ENCODE results near the gene ALDH18A1.

DNA sequence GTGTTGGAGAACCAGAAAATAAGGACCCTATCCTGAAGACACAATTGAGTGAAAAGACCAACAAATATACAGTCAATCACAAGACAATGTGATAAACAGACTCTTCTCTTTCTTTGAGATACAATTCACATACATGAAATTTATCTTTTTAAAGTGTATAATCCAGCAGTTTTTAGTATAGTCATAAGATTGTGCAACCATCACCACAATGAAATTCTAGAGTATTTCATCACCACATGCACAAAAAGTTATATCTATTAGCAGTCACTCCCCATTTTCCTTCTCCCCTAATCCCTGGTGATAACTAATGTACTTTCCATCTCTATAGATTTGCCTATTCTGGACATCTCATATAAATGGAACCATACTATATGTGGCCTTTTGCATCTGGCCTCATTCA, 87.1 kb downstream of the ALDH18A1 start:
- no peak for TF ChIP-seq POLR2AphosphoS5 (IDR thresholded peaks at IDR 0.05)
- TF ChIP-seq, protein P1, sequence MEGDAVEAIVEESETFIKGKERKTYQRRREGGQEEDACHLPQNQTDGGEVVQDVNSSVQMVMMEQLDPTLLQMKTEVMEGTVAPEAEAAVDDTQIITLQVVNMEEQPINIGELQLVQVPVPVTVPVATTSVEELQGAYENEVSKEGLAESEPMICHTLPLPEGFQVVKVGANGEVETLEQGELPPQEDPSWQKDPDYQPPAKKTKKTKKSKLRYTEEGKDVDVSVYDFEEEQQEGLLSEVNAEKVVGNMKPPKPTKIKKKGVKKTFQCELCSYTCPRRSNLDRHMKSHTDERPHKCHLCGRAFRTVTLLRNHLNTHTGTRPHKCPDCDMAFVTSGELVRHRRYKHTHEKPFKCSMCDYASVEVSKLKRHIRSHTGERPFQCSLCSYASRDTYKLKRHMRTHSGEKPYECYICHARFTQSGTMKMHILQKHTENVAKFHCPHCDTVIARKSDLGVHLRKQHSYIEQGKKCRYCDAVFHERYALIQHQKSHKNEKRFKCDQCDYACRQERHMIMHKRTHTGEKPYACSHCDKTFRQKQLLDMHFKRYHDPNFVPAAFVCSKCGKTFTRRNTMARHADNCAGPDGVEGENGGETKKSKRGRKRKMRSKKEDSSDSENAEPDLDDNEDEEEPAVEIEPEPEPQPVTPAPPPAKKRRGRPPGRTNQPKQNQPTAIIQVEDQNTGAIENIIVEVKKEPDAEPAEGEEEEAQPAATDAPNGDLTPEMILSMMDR (IDR thresholded peaks at IDR 0.05; ENCODE audit: poor library complexity, severe bottlenecking): no peak
- TF ChIP-seq EZH2 (IDR thresholded peaks at IDR 0.05; ENCODE audit: borderline replicate concordance, insufficient read depth, low read length, poor library complexity, severe bottlenecking): no peak
- TF ChIP-seq TAF1 (IDR thresholded peaks at IDR 0.05; ENCODE audit: low read depth): no peak
- TF ChIP-seq, protein P2, sequence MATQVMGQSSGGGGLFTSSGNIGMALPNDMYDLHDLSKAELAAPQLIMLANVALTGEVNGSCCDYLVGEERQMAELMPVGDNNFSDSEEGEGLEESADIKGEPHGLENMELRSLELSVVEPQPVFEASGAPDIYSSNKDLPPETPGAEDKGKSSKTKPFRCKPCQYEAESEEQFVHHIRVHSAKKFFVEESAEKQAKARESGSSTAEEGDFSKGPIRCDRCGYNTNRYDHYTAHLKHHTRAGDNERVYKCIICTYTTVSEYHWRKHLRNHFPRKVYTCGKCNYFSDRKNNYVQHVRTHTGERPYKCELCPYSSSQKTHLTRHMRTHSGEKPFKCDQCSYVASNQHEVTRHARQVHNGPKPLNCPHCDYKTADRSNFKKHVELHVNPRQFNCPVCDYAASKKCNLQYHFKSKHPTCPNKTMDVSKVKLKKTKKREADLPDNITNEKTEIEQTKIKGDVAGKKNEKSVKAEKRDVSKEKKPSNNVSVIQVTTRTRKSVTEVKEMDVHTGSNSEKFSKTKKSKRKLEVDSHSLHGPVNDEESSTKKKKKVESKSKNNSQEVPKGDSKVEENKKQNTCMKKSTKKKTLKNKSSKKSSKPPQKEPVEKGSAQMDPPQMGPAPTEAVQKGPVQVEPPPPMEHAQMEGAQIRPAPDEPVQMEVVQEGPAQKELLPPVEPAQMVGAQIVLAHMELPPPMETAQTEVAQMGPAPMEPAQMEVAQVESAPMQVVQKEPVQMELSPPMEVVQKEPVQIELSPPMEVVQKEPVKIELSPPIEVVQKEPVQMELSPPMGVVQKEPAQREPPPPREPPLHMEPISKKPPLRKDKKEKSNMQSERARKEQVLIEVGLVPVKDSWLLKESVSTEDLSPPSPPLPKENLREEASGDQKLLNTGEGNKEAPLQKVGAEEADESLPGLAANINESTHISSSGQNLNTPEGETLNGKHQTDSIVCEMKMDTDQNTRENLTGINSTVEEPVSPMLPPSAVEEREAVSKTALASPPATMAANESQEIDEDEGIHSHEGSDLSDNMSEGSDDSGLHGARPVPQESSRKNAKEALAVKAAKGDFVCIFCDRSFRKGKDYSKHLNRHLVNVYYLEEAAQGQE (IDR thresholded peaks at IDR 0.05; ENCODE audit: borderline replicate concordance): no peak
- no peak for TF ChIP-seq RAD21 (conservative IDR thresholded peaks at IDR 0.05)
- TF ChIP-seq MXI1 (conservative IDR thresholded peaks at IDR 0.05; ENCODE audit: poor library complexity, severe bottlenecking): no peak

All from neural cell (in vitro differentiated cells).